ENCODE data around the gene ARHGEF40. TPM values are rescaled to one million over a fixed set of nuclear protein-coding genes. Genes with fewer than 3 reads are reported as not detected.

Gene ARHGEF40
- total RNA-seq, 4 donors from 2014 or later: 18.6 to 37.6 (median 26.8) TPM

- no CpG with 5 or more reads among the region's 9 CpGs for WGBS, 2 donors (ENCODE audit: low coverage in 1 of 2)
- peak overlapping the region in 1 of 4 donors; percentile 0 for H3K27ac ChIP-seq
- no peaks in the 10 kb centered on the region for H3K9me3 ChIP-seq
Measured at GRCh38 chr14:21073921-21074320, 3.8 kb downstream of the ARHGEF40 start.

DNA sequence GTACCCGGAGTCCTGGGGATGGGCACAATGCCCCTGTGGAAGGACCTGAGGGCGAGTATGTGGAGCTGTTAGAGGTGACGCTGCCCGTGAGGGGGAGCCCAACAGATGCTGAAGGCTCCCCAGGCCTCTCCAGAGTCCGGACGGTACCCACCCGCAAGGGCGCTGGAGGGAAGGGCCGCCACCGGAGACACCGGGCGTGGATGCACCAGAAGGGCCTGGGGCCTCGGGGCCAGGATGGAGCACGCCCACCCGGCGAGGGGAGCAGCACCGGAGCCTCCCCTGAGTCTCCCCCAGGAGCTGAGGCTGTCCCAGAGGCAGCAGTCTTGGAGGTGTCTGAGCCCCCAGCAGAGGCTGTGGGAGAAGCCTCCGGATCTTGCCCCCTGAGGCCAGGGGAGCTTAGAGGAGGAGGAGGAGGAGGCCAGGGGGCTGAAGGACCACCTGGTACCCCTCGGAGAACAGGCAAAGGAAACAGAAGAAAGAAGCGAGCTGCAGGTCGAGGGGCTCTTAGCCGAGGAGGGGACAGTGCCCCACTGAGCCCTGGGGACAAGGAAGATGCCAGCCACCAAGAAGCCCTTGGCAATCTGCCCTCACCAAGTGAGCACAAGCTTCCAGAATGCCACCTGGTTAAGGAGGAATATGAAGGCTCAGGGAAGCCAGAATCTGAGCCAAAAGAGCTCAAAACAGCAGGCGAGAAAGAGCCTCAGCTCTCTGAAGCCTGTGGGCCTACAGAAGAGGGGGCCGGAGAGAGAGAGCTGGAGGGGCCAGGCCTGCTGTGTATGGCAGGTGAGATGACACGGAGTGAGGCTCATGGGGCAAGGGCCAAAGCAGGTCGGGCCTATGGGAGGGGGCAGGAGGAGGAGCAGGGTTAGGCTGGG lies 4.5 kb downstream of the ARHGEF40 start:
- ATAC-seq: no peak
- TF ChIP-seq POLR2A (IDR thresholded peaks at IDR 0.05): no peak
- TF ChIP-seq, protein P1, sequence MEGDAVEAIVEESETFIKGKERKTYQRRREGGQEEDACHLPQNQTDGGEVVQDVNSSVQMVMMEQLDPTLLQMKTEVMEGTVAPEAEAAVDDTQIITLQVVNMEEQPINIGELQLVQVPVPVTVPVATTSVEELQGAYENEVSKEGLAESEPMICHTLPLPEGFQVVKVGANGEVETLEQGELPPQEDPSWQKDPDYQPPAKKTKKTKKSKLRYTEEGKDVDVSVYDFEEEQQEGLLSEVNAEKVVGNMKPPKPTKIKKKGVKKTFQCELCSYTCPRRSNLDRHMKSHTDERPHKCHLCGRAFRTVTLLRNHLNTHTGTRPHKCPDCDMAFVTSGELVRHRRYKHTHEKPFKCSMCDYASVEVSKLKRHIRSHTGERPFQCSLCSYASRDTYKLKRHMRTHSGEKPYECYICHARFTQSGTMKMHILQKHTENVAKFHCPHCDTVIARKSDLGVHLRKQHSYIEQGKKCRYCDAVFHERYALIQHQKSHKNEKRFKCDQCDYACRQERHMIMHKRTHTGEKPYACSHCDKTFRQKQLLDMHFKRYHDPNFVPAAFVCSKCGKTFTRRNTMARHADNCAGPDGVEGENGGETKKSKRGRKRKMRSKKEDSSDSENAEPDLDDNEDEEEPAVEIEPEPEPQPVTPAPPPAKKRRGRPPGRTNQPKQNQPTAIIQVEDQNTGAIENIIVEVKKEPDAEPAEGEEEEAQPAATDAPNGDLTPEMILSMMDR (IDR thresholded peaks at IDR 0.05): no peak
- WGBS, 2 donors (ENCODE audit: low coverage in 1 of 2): 67 to 86% methylated on average over 2 to 7 of the region's 26 CpGs
- Histone ChIP-seq H3K4me1 (peaks cover 0 to 32% (median 8%) of the 10 kb centered on the region in 3 donors), H3K4me3 (no peak overlapping the region), H3K27ac (peak overlapping the region in 1 of 4 donors; percentile 0), H3K9me3 (no peaks in the 10 kb centered on the region), H3K27me3 (no peaks in the 10 kb centered on the region), H3K36me3 (peaks cover 0 to 69% of the 10 kb centered on the region in 2 donors)

More at GRCh38 chr14:21073921-21074320, 3.8 kb downstream of the ARHGEF40 start:
- Histone ChIP-seq H3K36me3 (peaks cover 0 to 62% of the 10 kb centered on the region in 2 donors), H3K4me1 (peaks cover 0 to 40% (median 15%) of the 10 kb centered on the region in 3 donors), H3K27me3 (no peaks in the 10 kb centered on the region), H3K4me3 (no peak overlapping the region)
- no peak for ATAC-seq
- TF ChIP-seq, protein P1 (IDR thresholded peaks at IDR 0.05): no peak
- no peak for TF ChIP-seq POLR2A (IDR thresholded peaks at IDR 0.05)
- TF ChIP-seq EP300 (IDR thresholded peaks at IDR 0.05): no peak
- no peak for TF ChIP-seq POLR2AphosphoS5 (IDR thresholded peaks at IDR 0.05)

DNA sequence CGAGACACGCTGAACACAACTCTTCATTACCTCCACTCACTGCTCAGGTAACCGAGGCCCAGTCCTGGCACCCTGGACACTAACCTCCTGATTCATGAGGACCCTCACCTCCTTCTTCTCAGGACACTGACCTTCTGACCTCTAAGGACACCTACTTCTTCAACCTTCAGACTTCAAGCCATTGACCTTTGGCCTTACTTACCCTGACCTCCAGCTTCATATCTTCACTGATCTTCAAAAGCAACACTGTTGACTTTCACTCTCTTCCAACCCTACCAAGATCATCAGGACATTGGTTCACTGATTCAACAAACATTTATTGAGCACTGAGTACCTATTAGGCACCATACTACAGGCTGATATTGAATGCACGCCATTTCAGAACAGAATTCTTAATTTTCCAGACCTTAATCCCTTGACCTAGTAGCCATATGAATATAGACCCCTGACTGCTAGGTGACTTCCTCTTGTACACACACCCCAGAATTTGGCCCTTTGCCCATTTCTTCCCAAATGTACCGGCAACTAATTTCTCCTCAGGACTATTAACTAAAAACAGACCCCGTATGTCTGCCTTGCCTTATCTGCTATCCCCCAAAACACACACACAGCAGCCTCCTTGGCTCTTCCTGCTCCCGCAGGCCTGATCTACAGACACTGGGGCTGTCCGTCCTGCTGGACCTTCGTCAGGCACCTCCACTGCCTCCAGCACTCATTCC lies 5.8 kb downstream of the ARHGEF40 start:
- no peak for ATAC-seq
- H3K36me3 ChIP-seq: peaks cover 0 to 82% of the 10 kb centered on the region in 2 donors
- TF ChIP-seq EP300 (IDR thresholded peaks at IDR 0.05): no peak

DNA sequence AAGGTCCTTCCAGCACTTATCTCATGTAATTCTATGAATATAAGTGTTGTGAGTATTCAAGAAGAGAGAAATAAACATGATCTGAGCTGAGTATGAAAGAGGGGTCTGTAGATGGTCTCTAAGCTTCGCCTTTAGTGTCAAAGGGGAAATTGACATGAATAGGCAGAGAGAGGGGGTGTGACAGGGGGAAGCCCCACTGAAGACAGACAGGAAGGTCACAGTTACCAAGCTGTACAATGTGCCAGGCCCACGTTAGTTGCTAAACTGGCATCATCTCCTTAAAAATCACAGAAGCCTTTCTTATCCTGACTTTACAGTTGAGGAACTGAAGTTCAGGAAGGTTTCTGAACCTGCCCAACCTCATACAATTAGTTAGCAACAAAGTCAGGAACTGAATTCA lies 7.6 kb downstream of the ARHGEF40 start:
- no peak for ATAC-seq
- no peak overlapping the region for H3K4me3 ChIP-seq
- 80 to 83% methylated on average over 2 of the region's 2 CpGs for WGBS, 2 donors (ENCODE audit: low coverage in 1 of 2)
- H3K9me3 ChIP-seq: no peaks in the 10 kb centered on the region
- peaks cover 0 to 6% (median 2%) of the 10 kb centered on the region in 3 donors for H3K4me1 ChIP-seq
- H3K36me3 ChIP-seq: peaks cover 0 to 99% of the 10 kb centered on the region in 2 donors
- no peaks in the 10 kb centered on the region for H3K27me3 ChIP-seq
- no peak for TF ChIP-seq POLR2A (IDR thresholded peaks at IDR 0.05)
- TF ChIP-seq EP300 (IDR thresholded peaks at IDR 0.05): no peak
- no peak for TF ChIP-seq POLR2AphosphoS5 (IDR thresholded peaks at IDR 0.05)
- TF ChIP-seq, protein P1 (IDR thresholded peaks at IDR 0.05): no peak
- no peak overlapping the region for H3K27ac ChIP-seq

More for the DNA sequence above, 5.8 kb downstream of the ARHGEF40 start:
- Histone ChIP-seq H3K4me3 (no peak overlapping the region), H3K27ac (no peak overlapping the region), H3K9me3 (no peaks in the 10 kb centered on the region), H3K27me3 (no peaks in the 10 kb centered on the region), H3K4me1 (peaks cover 0 to 24% (median 6%) of the 10 kb centered on the region in 3 donors)
- WGBS, 2 donors (ENCODE audit: low coverage in 1 of 2): 69 to 77% methylated on average over 8 to 9 of the region's 9 CpGs

GRCh38 chr14:21078287-21078686 lies 8.2 kb downstream of the ARHGEF40 start:
- TF ChIP-seq, protein P1 (IDR thresholded peaks at IDR 0.05): no peak
- TF ChIP-seq EP300 (IDR thresholded peaks at IDR 0.05) (no peak), POLR2A (IDR thresholded peaks at IDR 0.05) (no peak), POLR2AphosphoS5 (IDR thresholded peaks at IDR 0.05) (no peak)
- no peak for ATAC-seq
- Histone ChIP-seq H3K4me3 (no peak overlapping the region), H3K27me3 (no peaks in the 10 kb centered on the region), H3K36me3 (peaks cover 0 to 100% of the 10 kb centered on the region in 2 donors), H3K4me1 (peaks cover 0 to under 1% (median 0%) of the 10 kb centered on the region in 3 donors), H3K27ac (no peak overlapping the region), H3K9me3 (no peaks in the 10 kb centered on the region)
- 72% methylated on average over 3 of the region's 5 CpGs; no CpG with 5 or more reads in 1 of the 2 donors for WGBS, 2 donors (ENCODE audit: low coverage in 1 of 2)

Data from gastroesophageal sphincter (tissue), 4 donors.